ENCODE measurements around the gene RPP25. TPM values are rescaled to one million over a fixed set of nuclear protein-coding genes. Genes with fewer than 3 reads are reported as not detected.

RPP25 gene
- total RNA-seq, 1 experiment from 2014 or later: 31.3 TPM

DNA sequence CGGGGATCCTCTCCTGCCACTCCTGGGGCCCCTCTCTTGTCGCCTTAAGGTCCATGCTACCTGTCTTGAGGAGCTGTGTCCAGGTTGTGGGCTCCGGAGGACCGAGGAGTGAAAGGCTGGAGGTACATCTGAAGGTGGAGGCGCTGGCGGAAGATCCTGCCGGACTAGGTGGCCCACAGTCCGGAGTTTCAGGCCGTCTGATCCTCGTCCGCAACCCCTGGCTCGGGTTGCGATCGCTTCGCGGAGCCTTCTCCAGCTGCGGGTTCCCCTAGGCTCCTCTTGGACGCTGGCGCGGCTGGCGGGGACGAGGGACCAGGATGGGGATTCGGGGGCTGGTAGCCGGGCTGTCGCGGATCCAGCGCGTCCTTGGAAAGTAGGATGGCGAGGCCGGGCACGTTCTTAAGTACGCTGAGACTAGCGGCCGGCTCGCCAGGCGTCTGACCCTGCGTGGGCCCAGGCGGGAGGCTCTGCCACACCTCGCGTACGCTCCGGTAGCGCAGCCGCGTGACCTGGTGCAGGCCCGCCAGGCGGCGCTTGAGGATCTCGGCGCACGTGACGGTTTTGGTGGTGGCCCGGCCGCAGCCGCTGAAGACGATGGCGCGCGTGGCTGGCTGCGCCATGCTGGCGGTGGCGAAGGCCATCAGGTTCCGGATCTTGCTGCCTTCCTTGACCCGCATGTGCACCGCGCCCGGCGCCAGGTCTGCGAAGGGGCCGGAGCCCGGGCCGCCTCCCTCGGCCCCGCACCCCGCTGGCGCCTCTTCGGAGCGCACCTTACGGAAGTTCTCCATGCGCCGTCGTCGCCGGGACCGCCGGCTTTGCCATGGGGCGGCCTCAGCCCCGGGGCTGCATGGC lies 550 bp downstream of the RPP25 start (continued):
- TF ChIP-seq, protein P1, sequence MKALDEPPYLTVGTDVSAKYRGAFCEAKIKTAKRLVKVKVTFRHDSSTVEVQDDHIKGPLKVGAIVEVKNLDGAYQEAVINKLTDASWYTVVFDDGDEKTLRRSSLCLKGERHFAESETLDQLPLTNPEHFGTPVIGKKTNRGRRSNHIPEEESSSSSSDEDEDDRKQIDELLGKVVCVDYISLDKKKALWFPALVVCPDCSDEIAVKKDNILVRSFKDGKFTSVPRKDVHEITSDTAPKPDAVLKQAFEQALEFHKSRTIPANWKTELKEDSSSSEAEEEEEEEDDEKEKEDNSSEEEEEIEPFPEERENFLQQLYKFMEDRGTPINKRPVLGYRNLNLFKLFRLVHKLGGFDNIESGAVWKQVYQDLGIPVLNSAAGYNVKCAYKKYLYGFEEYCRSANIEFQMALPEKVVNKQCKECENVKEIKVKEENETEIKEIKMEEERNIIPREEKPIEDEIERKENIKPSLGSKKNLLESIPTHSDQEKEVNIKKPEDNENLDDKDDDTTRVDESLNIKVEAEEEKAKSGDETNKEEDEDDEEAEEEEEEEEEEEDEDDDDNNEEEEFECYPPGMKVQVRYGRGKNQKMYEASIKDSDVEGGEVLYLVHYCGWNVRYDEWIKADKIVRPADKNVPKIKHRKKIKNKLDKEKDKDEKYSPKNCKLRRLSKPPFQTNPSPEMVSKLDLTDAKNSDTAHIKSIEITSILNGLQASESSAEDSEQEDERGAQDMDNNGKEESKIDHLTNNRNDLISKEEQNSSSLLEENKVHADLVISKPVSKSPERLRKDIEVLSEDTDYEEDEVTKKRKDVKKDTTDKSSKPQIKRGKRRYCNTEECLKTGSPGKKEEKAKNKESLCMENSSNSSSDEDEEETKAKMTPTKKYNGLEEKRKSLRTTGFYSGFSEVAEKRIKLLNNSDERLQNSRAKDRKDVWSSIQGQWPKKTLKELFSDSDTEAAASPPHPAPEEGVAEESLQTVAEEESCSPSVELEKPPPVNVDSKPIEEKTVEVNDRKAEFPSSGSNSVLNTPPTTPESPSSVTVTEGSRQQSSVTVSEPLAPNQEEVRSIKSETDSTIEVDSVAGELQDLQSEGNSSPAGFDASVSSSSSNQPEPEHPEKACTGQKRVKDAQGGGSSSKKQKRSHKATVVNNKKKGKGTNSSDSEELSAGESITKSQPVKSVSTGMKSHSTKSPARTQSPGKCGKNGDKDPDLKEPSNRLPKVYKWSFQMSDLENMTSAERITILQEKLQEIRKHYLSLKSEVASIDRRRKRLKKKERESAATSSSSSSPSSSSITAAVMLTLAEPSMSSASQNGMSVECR (CRISPR knock-in tag; IDR thresholded peaks at IDR 0.05; ENCODE audit: borderline replicate concordance): peak; percentile 95; the same call in 1 of the 2 replicates
- TF ChIP-seq ZNF317 (CRISPR knock-in tag; IDR thresholded peaks at IDR 0.05; ENCODE audit: borderline replicate concordance, low read depth) (peak; percentile 77), KAT7 (CRISPR knock-in tag; IDR thresholded peaks at IDR 0.05; ENCODE audit: borderline replicate concordance) (peak; percentile 99), ZNF138 (CRISPR knock-in tag; conservative IDR thresholded peaks at IDR 0.05) (peak; percentile 98), NFE2L1 (CRISPR knock-in tag; IDR thresholded peaks at IDR 0.05) (peak; percentile 98), TP53 (CRISPR knock-in tag; IDR thresholded peaks at IDR 0.05) (peak; percentile 99), GTF2I (CRISPR knock-in tag; conservative IDR thresholded peaks at IDR 0.05) (no peak), ESRRA (CRISPR knock-in tag; IDR thresholded peaks at IDR 0.05; ENCODE audit: borderline replicate concordance) (peak; percentile 93), RORB (CRISPR knock-in tag; IDR thresholded peaks at IDR 0.05) (no peak), MYBL2 (CRISPR knock-in tag; IDR thresholded peaks at IDR 0.05) (peak; percentile 98), OVOL2 (CRISPR knock-in tag; IDR thresholded peaks at IDR 0.05; ENCODE audit: borderline replicate concordance) (no peak)
- TF ChIP-seq, protein P2, sequence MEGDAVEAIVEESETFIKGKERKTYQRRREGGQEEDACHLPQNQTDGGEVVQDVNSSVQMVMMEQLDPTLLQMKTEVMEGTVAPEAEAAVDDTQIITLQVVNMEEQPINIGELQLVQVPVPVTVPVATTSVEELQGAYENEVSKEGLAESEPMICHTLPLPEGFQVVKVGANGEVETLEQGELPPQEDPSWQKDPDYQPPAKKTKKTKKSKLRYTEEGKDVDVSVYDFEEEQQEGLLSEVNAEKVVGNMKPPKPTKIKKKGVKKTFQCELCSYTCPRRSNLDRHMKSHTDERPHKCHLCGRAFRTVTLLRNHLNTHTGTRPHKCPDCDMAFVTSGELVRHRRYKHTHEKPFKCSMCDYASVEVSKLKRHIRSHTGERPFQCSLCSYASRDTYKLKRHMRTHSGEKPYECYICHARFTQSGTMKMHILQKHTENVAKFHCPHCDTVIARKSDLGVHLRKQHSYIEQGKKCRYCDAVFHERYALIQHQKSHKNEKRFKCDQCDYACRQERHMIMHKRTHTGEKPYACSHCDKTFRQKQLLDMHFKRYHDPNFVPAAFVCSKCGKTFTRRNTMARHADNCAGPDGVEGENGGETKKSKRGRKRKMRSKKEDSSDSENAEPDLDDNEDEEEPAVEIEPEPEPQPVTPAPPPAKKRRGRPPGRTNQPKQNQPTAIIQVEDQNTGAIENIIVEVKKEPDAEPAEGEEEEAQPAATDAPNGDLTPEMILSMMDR (IDR thresholded peaks at IDR 0.05): no peak
- TF ChIP-seq, protein P3, sequence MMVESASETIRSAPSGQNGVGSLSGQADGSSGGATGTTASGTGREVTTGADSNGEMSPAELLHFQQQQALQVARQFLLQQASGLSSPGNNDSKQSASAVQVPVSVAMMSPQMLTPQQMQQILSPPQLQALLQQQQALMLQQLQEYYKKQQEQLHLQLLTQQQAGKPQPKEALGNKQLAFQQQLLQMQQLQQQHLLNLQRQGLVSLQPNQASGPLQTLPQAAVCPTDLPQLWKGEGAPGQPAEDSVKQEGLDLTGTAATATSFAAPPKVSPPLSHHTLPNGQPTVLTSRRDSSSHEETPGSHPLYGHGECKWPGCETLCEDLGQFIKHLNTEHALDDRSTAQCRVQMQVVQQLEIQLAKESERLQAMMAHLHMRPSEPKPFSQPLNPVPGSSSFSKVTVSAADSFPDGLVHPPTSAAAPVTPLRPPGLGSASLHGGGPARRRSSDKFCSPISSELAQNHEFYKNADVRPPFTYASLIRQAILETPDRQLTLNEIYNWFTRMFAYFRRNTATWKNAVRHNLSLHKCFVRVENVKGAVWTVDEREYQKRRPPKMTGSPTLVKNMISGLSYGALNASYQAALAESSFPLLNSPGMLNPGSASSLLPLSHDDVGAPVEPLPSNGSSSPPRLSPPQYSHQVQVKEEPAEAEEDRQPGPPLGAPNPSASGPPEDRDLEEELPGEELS (CRISPR knock-in tag; IDR thresholded peaks at IDR 0.05): peak; percentile 98
- TF ChIP-seq, protein P4, sequence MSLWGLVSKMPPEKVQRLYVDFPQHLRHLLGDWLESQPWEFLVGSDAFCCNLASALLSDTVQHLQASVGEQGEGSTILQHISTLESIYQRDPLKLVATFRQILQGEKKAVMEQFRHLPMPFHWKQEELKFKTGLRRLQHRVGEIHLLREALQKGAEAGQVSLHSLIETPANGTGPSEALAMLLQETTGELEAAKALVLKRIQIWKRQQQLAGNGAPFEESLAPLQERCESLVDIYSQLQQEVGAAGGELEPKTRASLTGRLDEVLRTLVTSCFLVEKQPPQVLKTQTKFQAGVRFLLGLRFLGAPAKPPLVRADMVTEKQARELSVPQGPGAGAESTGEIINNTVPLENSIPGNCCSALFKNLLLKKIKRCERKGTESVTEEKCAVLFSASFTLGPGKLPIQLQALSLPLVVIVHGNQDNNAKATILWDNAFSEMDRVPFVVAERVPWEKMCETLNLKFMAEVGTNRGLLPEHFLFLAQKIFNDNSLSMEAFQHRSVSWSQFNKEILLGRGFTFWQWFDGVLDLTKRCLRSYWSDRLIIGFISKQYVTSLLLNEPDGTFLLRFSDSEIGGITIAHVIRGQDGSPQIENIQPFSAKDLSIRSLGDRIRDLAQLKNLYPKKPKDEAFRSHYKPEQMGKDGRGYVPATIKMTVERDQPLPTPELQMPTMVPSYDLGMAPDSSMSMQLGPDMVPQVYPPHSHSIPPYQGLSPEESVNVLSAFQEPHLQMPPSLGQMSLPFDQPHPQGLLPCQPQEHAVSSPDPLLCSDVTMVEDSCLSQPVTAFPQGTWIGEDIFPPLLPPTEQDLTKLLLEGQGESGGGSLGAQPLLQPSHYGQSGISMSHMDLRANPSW (CRISPR knock-in tag; conservative IDR thresholded peaks at IDR 0.05; ENCODE audit: low read depth): peak; percentile 93
- TF ChIP-seq, protein P5, sequence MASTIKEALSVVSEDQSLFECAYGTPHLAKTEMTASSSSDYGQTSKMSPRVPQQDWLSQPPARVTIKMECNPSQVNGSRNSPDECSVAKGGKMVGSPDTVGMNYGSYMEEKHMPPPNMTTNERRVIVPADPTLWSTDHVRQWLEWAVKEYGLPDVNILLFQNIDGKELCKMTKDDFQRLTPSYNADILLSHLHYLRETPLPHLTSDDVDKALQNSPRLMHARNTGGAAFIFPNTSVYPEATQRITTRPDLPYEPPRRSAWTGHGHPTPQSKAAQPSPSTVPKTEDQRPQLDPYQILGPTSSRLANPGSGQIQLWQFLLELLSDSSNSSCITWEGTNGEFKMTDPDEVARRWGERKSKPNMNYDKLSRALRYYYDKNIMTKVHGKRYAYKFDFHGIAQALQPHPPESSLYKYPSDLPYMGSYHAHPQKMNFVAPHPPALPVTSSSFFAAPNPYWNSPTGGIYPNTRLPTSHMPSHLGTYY (CRISPR knock-in tag; IDR thresholded peaks at IDR 0.05): 0 out of 2 replicates have a peak, but pooled peaks have one; percentile 26
- TF ChIP-seq, protein P6, sequence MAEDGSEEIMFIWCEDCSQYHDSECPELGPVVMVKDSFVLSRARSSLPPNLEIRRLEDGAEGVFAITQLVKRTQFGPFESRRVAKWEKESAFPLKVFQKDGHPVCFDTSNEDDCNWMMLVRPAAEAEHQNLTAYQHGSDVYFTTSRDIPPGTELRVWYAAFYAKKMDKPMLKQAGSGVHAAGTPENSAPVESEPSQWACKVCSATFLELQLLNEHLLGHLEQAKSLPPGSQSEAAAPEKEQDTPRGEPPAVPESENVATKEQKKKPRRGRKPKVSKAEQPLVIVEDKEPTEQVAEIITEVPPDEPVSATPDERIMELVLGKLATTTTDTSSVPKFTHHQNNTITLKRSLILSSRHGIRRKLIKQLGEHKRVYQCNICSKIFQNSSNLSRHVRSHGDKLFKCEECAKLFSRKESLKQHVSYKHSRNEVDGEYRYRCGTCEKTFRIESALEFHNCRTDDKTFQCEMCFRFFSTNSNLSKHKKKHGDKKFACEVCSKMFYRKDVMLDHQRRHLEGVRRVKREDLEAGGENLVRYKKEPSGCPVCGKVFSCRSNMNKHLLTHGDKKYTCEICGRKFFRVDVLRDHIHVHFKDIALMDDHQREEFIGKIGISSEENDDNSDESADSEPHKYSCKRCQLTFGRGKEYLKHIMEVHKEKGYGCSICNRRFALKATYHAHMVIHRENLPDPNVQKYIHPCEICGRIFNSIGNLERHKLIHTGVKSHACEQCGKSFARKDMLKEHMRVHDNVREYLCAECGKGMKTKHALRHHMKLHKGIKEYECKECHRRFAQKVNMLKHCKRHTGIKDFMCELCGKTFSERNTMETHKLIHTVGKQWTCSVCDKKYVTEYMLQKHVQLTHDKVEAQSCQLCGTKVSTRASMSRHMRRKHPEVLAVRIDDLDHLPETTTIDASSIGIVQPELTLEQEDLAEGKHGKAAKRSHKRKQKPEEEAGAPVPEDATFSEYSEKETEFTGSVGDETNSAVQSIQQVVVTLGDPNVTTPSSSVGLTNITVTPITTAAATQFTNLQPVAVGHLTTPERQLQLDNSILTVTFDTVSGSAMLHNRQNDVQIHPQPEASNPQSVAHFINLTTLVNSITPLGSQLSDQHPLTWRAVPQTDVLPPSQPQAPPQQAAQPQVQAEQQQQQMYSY (CRISPR knock-in tag; IDR thresholded peaks at IDR 0.05): peak; percentile 74
- TF ChIP-seq, protein P7, sequence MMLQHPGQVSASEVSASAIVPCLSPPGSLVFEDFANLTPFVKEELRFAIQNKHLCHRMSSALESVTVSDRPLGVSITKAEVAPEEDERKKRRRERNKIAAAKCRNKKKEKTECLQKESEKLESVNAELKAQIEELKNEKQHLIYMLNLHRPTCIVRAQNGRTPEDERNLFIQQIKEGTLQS (CRISPR knock-in tag; conservative IDR thresholded peaks at IDR 0.05): peak; percentile 95
- TF ChIP-seq, protein P8, sequence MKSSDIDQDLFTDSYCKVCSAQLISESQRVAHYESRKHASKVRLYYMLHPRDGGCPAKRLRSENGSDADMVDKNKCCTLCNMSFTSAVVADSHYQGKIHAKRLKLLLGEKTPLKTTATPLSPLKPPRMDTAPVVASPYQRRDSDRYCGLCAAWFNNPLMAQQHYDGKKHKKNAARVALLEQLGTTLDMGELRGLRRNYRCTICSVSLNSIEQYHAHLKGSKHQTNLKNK (CRISPR knock-in tag; IDR thresholded peaks at IDR 0.05): no peak
- TF ChIP-seq, protein P9, sequence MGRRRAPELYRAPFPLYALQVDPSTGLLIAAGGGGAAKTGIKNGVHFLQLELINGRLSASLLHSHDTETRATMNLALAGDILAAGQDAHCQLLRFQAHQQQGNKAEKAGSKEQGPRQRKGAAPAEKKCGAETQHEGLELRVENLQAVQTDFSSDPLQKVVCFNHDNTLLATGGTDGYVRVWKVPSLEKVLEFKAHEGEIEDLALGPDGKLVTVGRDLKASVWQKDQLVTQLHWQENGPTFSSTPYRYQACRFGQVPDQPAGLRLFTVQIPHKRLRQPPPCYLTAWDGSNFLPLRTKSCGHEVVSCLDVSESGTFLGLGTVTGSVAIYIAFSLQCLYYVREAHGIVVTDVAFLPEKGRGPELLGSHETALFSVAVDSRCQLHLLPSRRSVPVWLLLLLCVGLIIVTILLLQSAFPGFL (CRISPR knock-in tag; IDR thresholded peaks at IDR 0.05; ENCODE audit: borderline replicate concordance): peak; percentile 82; the same call in 1 of the 2 replicates

Measured in WTC11 (cell line).